HG02852 (cell line): ENCODE measurements around the gene TADA2B.

Source experiments
- ATAC-seq: cut with Tn5 transposase; IDR thresholded peaks from one replicate; pipeline ENCODE4 v1.9.1; 2021; ENCODE audit warnings: mild to moderate bottlenecking, moderate library complexity; ENCODE audit not compliant: unreplicated experiment

The TADA2B gene

GRCh38 chr4:7105276-7105675 is 62.1 kb downstream of the TADA2B start:
- ATAC-seq: no peak

- no peak for ATAC-seq
Observed at GRCh38 chr4:7107166-7107905, 64.2 kb downstream of the TADA2B start.
